HepG2 (cell line): ENCODE results near the gene CEBPG.

Experiments used
- BCL6 ChIP-seq: IDR thresholded peaks from 2 replicates; pipeline ENCODE4 v1.6.1; 2016; ENCODE audit warnings: missing genetic modification reagents, missing compliant biosample characterization
- KDM1A ChIP-seq: IDR thresholded peaks from 2 replicates; pipeline ENCODE4 v1.6.1; 2016; ENCODE audit warnings: missing compliant biosample characterization
- MTF1 ChIP-seq: sonication (generic); formaldehyde crosslinking; IDR thresholded peaks from 2 replicates; pipeline ENCODE4 v1.5.0; 2020; ENCODE audit warnings: missing genetic modification reagents
- NCOR1 ChIP-seq: fragments of 200-600 bp; sonication (generic); IDR thresholded peaks from 2 replicates; pipeline ENCODE4 v1.7.0; 2017; ENCODE audit warnings: antibody characterized with exemption, low read length, borderline replicate concordance
- NFE2L2 ChIP-seq: fragments of 150-350 bp; IDR thresholded peaks from 2 replicates; pipeline ENCODE4 v1.6.1; 2014; ENCODE audit warnings: low read length
- RFX3 ChIP-seq: IDR thresholded peaks from 2 replicates; pipeline ENCODE4 v1.6.1; 2016; ENCODE audit warnings: missing biosample characterization, missing genetic modification reagents
- TSC22D2 ChIP-seq: sonication (generic); formaldehyde crosslinking; IDR thresholded peaks from 2 replicates; pipeline ENCODE4 v1.5.1; 2020; ENCODE audit warnings: missing genetic modification reagents, mild to moderate bottlenecking, borderline replicate concordance
- YY1 ChIP-seq: IDR thresholded peaks from 2 replicates; pipeline ENCODE4 v1.6.1; 2011; ENCODE audit warnings: low read length, low read depth, moderate library complexity, mild to moderate bottlenecking; ENCODE audit not compliant: insufficient read depth, insufficient replicate concordance
- ZNF570 ChIP-seq: sonication (generic); formaldehyde crosslinking; IDR thresholded peaks from 2 replicates; pipeline ENCODE4 v1.4.0; 2020; ENCODE audit warnings: mild to moderate bottlenecking, missing genetic modification reagents, borderline replicate concordance
- TF ChIP-seq, protein P1 (sequence below): IDR thresholded peaks from 2 replicates; pipeline ENCODE4 v1.6.1; 2016; ENCODE audit warnings: missing compliant biosample characterization, missing genetic modification reagents, borderline replicate concordance
- TF ChIP-seq, protein P2 (sequence below): sonication (generic); formaldehyde crosslinking; IDR thresholded peaks from 2 replicates; pipeline ENCODE4 v1.5.0; 2020; ENCODE audit warnings: mild to moderate bottlenecking, missing genetic modification reagents, moderate library complexity

DNA sequence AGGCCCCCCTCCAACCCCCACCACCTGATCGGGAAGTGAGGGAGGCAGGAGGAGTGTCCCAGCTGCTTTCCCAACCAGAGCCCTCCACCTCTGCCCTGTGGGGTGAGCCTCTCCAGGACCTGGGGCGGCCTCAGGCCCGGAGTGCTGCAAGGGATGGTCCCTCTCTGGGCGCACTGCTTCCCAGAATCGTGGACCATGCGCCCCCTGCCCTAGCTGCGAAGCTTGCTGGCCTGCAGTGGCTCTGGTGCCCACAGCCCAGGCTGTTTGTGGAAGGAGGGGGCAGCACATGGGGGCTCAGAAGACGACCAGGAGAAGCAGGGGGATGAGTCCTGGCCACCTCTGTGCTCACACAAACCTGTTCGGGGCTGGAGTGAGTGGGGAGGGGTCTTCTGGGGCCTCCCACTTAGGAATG is 33.6 kb downstream of the CEBPG start:
- TF ChIP-seq BCL6 (CRISPR knock-in tag) (no peak), NFE2L2 (no peak), MTF1 (no peak), ZNF570 (CRISPR knock-in tag) (no peak), YY1 (no peak), RFX3 (CRISPR knock-in tag) (no peak), TSC22D2 (CRISPR knock-in tag) (no peak), NCOR1 (no peak), KDM1A (CRISPR knock-in tag) (no peak)
- TF ChIP-seq, protein P1, sequence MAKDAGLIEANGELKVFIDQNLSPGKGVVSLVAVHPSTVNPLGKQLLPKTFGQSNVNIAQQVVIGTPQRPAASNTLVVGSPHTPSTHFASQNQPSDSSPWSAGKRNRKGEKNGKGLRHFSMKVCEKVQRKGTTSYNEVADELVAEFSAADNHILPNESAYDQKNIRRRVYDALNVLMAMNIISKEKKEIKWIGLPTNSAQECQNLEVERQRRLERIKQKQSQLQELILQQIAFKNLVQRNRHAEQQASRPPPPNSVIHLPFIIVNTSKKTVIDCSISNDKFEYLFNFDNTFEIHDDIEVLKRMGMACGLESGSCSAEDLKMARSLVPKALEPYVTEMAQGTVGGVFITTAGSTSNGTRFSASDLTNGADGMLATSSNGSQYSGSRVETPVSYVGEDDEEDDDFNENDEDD (CRISPR knock-in tag): no peak
- TF ChIP-seq, protein P2, sequence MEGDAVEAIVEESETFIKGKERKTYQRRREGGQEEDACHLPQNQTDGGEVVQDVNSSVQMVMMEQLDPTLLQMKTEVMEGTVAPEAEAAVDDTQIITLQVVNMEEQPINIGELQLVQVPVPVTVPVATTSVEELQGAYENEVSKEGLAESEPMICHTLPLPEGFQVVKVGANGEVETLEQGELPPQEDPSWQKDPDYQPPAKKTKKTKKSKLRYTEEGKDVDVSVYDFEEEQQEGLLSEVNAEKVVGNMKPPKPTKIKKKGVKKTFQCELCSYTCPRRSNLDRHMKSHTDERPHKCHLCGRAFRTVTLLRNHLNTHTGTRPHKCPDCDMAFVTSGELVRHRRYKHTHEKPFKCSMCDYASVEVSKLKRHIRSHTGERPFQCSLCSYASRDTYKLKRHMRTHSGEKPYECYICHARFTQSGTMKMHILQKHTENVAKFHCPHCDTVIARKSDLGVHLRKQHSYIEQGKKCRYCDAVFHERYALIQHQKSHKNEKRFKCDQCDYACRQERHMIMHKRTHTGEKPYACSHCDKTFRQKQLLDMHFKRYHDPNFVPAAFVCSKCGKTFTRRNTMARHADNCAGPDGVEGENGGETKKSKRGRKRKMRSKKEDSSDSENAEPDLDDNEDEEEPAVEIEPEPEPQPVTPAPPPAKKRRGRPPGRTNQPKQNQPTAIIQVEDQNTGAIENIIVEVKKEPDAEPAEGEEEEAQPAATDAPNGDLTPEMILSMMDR (CRISPR knock-in tag): no peak
